HG02884 (cell line): ENCODE data around the gene GALNT14.

Source experiments
- ATAC-seq: cut with Tn5 transposase; IDR thresholded peaks from one replicate; pipeline ENCODE4 v1.9.1; 2021; ENCODE audit warnings: mild to moderate bottlenecking, moderate library complexity; ENCODE audit not compliant: unreplicated experiment

GALNT14 gene

DNA sequence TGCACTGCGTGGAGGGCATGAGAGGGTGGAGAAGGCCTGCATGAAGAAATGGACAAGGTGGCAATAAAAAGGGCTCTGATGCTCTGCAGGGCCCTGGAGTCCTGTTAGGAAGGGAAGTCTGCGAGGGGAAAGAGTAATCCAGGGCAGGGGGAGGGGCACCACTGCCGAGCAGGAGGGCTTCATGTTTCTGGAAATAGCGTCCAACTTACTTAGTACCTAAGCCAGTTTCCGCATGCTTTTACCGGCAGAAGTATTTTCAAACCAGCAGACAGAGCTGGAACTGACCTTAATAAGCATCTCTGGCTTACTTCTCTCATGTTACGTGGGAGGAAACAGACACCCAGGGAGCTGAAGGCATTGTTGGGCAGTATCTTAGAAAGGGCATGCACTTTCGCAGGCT is 156.7 kb downstream of the GALNT14 start:
- no peak for ATAC-seq

DNA sequence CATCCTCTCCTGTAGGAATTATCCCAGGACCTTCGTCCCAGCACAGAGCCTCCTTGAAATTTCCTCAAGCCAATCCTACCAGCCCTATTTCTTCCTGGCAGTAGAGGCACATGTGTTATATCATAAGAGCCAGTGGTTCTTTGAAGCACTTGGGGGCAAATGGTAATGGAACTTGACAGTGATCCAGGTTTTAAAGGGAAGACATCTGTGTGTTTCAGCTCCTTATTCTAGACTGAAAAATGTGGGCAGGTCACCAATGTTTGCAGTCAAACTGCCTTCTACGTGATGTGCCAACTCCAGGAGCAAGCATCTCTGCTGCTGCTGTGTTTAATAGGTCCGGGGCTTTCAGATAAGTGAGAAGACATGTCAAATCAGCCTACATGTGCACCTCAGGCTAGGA is 157.1 kb downstream of the GALNT14 start:
- ATAC-seq: no peak

DNA sequence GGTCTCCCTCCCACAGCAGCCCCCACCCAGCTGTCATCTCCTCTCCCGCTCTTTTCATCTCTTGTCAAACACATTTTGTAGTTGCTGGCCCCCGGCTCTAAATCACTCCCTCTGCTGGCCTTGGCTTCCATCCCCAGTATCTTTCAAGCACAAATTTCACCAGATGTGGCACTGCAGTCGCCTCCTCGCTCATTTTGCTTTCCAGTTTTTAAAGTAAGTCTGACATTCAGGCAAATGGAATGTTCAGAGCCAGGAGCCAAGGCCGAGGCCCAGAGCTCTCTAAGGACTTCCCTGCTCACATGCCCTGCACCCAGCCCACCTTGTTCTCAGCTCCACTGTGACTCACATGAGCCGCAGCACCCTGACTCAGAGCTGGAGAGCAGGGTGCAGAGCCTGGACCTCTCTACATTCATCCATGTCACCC is 158.4 kb downstream of the GALNT14 start:
- no peak for ATAC-seq

GRCh38 chr2:30978854-30979253 is 159.4 kb downstream of the GALNT14 start:
- ATAC-seq: no peak

- no peak for ATAC-seq
Measured at GRCh38 chr2:30978044-30978443, 160.2 kb downstream of the GALNT14 start.

DNA sequence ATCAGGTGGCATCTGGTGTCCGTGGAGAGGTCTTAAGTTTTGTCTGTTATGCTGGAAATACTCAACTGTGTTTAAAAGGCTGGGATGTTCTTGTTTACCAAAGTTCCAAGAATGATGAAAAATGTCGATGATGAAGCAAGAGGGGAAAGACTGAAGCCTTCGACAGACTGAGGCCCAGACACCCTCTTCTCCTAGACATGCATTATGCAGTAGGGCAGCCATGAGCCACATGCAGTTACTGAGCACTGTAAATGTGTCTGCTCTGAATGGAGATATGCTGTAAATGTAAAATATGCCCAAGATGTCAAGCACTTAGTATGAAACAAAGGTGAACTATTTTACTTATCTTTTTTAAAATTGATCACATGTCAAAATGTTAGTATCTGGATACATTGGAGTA is 163.1 kb downstream of the GALNT14 start:
- no peak for ATAC-seq

DNA sequence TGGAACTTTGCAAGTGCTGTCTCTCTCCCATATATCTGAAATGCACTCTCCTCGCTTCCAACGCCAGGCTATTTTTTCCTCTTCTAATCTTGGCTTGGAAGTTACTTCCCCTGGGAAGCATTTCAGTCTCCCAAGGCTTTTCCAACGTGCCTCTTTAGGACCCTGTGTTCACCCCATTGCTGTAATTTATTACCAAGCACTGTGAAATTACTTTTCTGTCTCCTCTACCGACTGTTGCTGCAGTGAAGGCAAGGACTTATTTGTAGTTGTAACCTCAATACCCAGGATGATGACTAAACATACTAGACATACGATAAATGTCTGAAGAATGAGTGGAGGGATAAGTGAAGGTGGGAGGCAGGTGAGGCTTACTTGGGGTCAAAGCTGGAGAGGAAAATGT is 163.7 kb downstream of the GALNT14 start:
- ATAC-seq: no peak

DNA sequence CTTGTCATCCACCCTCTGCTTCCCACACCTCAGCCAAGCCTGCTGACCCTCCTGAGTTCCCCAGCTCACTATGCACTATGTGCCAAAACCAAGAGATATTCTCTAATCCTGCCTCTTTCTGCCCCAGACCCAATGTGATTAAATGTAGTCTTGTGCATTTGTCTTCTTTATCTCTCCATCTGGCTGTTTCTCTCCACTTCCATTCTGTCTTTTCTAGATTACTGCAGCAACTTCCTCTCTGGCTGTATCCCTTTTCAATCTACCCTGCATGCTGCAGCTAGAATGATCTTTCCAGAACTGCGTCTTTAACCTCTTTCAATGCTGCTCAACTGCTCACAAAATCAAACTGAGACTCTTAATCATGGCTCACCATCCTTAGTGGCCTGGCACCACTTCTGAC is 164.1 kb downstream of the GALNT14 start:
- ATAC-seq: no peak

GRCh38 chr2:30971231-30972025 is 166.8 kb downstream of the GALNT14 start:
- ATAC-seq: no peak

GRCh38 chr2:30968660-30969397 is 169.4 kb downstream of the GALNT14 start:
- ATAC-seq: no peak

GRCh38 chr2:30966786-30967185 is 171.5 kb downstream of the GALNT14 start:
- ATAC-seq: no peak

DNA sequence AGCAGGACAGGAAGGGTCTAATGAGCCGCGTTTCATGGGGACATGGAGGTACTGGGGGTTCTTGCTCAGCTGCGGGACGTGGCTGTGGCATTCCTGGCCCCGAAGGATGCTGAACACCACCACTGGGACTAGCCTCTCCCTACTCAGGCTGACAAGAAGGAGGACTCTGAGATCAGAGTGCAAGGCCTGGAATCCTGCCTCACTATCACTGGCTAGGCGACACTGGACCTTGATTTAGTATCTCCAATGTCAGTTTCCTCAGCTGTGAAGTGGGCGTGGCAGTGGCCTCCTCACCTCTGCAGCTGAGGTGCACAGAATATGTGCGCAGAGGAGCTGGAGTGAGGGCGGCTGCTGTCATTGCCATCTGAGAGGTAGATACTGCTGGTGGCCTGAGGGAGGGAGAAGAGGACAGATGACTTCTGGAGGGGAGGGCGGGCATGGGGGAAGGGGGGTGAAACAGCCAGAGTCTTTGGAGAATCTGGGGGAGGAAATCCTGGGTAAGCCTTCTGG is 173.2 kb downstream of the GALNT14 start:
- ATAC-seq: no peak

DNA sequence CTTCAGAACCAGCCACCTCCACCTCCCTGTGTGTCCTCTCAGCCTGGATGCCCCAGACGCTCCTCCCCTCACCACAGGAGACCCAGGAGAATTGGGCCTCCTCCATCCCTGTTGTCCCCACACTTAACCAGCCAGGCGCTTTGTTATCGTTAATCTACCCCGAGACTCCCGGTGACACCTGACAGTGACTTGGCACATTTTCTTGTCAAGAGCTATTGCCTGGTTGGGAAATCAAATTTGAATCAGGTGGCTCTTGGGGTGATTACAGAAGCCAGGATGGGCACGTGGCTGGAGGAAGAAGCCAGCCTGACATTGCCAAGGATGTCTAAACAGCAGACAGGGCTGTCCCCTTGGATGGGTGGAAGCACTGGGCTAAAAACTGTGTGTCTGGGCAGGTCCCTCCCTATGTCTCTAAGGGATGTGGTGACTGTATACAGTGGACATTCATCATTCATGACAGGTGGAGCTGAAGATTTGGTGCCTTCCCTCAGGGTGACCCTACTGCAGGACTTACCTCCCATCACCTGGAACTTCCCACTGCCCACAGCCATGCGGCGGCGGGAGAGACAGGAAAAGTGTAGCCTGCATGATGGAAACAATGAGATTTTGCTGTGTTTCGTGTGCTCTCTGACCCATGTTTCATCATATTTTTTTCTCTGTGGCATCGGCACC is 173.8 kb downstream of the GALNT14 start:
- ATAC-seq: no peak

DNA sequence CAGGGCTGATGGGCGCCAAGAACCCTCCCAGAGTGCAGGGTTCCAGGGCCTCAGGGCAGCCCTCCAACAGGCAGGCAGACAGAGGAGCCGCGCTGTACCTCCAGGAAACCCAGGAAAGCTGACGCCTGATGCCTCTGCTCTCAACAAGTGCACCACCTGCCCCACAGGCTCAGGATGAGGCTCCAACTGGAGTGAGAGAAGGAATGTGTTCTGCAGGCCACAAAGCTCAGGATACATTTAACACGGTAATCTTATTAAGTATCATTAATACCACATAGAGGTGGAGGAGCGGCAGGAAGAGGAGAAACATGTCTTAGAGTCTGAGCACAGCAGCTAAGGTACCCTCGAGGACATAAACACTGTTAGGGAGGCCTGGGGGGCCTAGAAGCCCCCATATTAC is 175.1 kb downstream of the GALNT14 start:
- ATAC-seq: no peak

DNA sequence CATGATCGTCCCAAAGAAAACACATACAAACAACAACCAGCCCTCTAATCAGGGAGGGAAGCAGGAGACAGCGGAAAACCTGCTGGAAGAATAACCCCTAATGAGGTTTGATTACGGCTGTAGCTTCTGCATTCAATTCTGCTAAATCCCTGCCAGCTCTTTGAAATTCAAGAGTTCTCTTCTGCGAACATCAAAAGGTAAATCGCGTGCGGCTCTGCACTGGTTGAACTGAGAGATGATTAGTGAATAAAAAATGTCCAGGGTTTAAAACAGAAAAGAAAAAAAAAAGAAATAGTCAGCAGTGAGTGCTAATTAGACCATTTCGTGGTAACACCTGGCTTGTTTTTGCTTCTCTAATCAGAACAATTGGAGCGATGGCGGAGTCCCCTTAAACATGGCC is 178.0 kb downstream of the GALNT14 start:
- ATAC-seq: no peak

DNA sequence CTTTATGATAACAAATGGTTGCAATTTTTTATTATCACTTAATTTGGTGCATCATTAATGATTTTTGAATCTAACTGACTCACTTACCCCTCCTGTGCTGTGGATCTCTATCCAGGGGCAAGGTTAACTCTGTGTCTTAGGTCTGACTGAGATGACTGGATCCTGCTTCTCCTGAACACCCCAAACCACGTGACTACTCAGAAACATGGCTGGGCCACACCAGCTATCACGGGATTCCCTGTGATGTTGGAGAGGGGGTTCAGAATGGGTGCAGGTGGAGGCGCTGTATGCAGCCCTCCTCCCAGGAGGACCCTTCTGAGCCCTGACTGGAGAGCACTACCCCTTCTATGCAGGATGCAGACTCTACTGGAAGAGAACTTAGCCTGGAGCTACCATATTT is 178.6 kb downstream of the GALNT14 start:
- no peak for ATAC-seq

GRCh38 chr2:30958918-30959265 is 179.3 kb downstream of the GALNT14 start:
- no peak for ATAC-seq

DNA sequence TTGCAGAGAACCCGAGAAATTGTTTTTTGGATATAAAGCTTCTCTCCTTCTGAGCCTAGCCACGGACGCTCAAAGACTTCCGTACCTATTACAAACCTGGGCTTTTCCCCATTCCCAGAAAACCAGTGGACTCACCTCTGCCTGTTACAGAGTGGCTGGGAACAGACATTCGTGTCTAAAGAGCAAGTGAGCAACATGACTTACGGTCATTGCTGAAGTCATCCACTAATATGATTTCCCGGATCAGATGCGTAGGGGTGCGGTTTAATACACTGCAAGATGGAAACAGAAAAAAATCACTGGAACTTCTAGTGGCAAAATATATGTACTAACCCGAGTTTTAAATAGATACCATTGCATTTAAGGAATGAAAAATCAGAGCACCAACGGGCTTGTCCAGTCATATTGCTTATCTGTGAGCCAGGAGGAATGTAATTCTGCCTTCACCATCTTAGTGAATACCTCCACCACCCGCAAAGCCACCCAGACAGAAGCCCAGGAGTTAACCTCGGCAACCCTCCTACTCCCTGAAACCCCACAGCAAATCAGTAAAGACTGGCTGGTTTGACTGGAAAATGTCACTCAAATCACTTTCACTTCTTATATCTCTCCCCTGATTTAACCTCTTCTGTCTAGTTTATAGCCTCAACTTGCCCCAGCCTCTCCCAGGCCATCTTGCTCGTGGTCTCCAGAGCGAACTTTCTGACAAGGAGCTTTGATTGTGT is 179.9 kb downstream of the GALNT14 start:
- no peak for ATAC-seq

- ATAC-seq: no peak
Measured at GRCh38 chr2:30957591-30957990, 180.6 kb downstream of the GALNT14 start.

DNA sequence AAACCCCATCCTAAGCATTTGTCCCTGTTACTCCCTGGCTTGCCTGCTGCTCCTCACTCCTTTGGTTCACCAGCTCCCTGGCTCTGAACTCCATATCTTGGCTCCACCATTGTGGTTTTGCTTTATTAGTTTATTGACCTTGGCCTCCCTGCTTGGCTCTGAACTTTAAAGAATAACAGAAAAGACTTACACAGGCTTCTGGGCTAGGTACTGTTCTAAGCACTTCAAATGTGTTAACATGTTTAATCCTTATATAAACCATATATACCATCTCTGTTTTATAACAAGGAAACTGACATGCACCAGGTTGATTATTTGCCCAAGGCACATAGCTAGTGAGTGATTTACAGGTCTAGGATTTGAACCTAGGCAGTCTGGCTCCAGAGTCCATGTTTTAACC is 181.2 kb downstream of the GALNT14 start:
- ATAC-seq: no peak

DNA sequence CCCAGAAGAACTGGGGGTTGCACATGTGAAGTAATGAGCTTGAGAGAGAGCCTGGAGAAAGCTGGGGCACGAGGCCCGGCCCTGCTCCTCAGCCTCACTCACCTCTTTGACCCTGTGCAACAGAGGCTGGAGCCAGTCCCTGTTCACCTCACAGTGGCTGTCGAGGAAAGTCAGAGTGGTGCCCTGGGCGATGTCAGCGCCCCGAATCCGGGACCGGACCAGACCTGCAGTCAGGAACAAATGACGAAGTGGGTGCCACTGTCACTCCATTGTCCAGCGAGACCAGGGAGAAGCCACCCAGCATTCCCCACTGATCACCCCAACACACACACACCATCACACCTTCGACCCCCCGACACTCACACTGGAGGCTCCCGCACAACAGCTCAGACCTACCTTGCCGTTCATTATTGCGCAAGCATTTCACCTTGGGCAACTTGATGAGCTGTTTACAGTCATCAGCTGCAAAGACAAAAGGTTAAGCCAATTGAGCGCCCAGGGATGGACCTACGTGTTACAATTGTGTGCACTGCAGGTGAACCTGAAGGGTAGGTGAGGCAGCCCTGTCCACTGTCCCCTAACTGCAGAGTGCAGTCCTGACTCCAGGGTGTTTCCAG is 182.6 kb downstream of the GALNT14 start:
- no peak for ATAC-seq
